Renal pelvis (tissue), 4 donors: Measurements from ENCODE around the gene PDHX. TPM values are rescaled to one million over a fixed set of nuclear protein-coding genes. Genes with fewer than 3 reads are reported as not detected.
A peak's percentile ranks its signal among the peaks of the same experiment; 100 is the strongest.

ENCODE experiments used
- DNase-seq: peaks from one replicate; pipeline ENCODE4 v3.0.0-alpha.2; 2013
- polyA plus RNA-seq, 3 donors: library from polyadenylated mRNA; unstranded; fragments of 120-200 nt; gene quantifications; one replicate each; pipeline ENCODE4 v1.2.1, GENCODE V29; 2013; ENCODE audit not compliant: insufficient read length in 3 of 3

PDHX gene
- polyA plus RNA-seq, 3 donors: 36.5 to 37.2 (median 37.2) TPM

- DNase-seq: no peak
Observed at GRCh38 chr11:34940026-34940677, 23.7 kb downstream of the PDHX start.

DNA sequence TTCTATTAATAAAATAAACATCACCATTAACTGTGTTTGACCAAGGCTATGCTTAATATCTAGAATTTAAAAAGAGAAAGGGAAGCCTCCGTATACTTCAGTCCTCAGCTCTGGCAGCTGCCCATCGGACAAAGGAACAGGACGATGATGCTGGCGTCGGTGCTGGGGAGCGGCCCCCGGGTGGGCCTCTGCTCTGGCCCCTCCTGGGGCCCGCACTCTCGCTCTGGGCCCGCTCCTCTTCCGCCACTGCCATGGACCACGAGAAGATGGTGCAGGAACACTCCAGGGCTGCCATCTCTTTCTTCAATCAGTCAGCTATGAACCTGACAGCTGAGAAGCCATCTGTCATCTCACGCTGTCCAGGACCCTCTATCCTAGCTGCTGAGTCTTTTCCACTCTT lies 25.3 kb downstream of the PDHX start:
- no peak for DNase-seq

DNA sequence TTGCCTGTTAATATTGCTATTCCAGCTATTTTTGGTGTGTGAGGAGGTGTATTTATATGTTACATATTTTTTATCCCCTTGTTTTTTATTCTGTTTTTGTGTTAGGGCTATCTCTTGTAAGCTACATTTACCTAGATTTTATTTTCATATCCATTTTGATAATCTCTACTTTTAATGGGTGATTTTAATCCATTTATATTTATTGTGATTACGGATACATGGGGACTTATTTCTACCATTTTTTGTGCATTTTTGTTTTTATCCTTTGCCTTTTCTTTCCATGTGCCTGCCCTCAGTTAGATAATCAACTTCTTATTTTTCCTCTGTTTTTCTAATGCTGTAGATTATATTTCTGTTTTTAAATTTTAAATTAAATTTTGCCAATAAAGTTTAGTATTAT lies 28.3 kb downstream of the PDHX start:
- DNase-seq: no peak

- DNase-seq: no peak
Observed at GRCh38 chr11:34948696-34949095, 32.3 kb downstream of the PDHX start.

GRCh38 chr11:34953955-34954354 lies 37.5 kb downstream of the PDHX start:
- no peak for DNase-seq

GRCh38 chr11:34957206-34957605 lies 40.8 kb downstream of the PDHX start:
- no peak for DNase-seq

- no peak for DNase-seq
Observed at GRCh38 chr11:34957606-34958005, 41.2 kb downstream of the PDHX start.

GRCh38 chr11:34959770-34960169 lies 43.4 kb downstream of the PDHX start:
- DNase-seq: no peak

GRCh38 chr11:34960277-34960676 lies 43.9 kb downstream of the PDHX start:
- DNase-seq: peak; percentile 14

DNA sequence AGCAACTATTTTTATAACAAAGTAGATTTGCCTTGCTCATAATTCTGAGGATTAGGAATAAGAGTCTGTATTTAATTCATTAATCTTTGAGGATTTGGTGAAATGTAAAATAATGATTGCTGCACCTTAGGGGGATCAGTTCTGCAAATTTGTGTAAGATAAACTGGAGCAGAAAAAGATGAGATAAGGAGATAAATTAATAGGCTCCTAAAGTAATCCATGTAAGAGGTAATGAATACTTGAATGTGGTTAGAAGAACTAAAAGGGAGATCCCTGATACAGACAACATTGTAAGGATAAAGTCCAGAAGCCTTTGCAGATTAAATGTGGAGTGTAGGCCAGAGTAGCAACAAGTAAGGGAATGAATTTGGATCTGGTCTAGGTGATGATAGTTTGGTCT lies 45.6 kb downstream of the PDHX start:
- no peak for DNase-seq

DNA sequence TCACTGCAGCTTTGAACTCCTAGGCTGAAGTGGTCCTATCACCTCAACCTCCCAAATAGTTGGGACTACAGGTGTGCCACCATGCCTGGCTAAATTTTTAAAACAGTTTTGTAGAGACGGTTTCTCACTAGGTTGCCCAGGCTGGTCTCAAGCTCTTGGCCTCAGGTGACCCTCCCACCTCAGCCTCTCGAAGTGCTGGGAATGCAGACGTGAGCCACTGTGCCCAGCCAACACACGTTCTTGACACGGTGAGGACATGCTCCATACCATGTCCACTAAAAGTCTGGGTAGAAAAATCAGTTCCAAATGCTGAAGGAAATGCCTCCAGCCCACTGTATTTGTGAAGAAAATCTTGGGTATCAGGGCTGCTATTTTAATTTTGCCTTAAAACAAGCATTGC lies 46.9 kb downstream of the PDHX start:
- no peak for DNase-seq

DNA sequence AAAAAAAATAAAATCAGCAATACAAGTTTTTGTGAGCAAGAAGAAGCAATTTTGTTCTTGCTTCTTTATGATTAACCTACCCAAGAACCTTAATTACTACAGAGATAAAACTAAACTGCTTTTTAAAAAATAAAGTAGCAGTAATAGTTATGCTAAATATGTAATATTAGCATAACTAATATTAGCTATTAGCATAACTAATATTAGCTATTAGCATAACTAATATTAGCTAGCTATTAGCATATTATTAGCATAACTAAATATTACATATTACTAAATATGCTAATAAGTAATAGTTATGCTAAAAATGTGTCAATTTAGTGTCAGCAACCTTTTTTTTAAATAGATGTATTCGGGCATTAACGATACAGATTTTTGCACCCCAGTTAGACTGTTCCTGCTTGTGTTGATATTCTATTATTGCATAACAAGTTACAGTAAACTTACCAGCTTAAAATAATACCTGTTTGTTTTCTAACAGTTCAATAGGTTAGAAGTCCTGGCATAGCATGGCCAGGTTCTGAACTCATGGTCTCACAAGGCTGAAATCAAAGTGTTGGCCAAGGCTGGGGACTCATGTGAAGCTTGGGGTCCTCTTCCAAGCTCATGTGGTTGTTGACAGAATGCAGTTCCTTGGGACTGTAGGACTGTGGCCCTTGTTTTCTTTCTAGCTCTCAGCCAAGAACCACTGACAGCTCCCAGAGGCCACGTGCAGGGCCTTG lies 48.4 kb downstream of the PDHX start:
- DNase-seq: no peak

DNA sequence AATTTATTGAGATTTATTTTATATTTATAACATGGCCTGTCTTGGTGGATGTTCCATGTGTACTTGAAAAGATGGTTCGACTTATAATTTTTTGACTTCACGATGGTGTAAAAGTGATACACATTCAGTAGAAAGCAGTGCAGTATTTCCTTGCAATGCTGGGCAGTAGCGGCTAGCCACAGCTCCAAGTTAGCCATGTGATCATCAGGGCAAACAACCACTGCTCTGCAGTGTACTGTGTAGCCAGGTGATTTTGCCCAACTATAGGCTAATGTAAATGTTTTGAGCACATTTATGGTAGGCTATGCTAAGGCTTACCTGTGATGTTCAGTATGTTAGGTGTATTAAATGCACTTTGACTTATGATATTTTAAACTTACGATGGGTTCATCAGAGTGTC lies 52.4 kb downstream of the PDHX start:
- DNase-seq: no peak

- DNase-seq: no peak
Observed at GRCh38 chr11:34970033-34970432, 53.6 kb downstream of the PDHX start.

DNA sequence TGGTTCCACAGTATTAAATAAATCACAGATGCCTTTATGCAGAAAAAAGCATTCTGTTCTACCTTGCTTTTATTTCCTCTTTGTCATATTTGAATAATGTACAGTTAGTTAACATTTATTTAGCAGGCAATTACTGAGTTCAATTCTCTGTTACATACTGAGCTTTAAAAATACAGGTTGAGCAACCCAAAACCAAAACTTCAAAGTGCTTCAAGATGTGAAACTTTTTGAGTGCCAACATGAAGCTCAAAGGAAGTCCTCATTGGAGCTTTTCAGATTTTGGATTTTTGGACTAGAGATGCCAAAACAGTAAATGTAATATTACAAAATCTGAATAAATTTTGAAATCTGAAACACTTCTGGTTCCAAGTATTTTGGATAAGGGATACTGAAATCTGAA lies 54.1 kb downstream of the PDHX start:
- DNase-seq: no peak

GRCh38 chr11:34971928-34972327 lies 55.5 kb downstream of the PDHX start:
- no peak for DNase-seq

- no peak for DNase-seq
Observed at GRCh38 chr11:34972366-34972765, 55.9 kb downstream of the PDHX start.

- no peak for DNase-seq
Observed at GRCh38 chr11:34972892-34973291, 56.5 kb downstream of the PDHX start.

GRCh38 chr11:34975482-34975881 lies 59.1 kb downstream of the PDHX start:
- no peak for DNase-seq

- DNase-seq: no peak
Observed at GRCh38 chr11:34976496-34977088, 60.2 kb downstream of the PDHX start.

DNA sequence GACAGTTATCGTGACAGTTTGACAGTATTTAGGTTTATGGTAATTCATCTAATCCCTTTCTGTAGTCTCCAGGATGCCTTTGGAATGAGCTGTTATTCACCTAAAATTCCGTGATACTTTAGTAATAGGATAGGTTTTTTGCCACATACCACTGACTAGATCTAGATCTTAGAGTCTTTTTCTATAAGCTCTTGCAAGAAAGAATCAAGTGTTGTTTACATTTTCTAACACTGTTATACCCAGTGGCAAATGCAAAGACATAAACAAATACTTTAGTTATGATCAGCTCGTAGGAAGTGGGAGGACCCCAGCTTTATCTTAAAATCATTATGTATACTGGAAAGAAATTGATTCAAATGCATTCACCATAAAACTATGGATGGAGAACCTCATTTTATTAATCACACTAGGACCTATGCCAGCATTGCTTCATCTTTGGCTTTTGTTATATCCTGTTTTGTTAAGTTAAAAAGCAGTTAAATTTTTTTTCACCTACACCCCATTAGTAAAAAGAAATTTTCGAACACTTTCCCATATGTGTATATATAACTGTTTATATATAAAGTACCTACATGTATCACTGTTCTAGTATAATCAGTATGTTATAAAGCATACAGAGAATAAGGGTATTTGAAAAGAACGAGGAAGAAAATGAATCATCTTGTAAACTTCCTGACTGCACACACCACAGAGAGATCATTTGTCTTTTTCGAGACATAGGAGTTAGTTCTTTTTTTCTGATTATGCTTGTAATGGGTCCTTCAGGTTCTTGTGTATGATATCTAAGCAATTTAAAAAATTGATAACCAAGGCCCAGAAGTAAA lies 60.9 kb downstream of the PDHX start:
- DNase-seq: no peak
